Epithelial cell of alveolus of lung (primary cell): ENCODE data around the gene IL18R1. TPM values are rescaled to one million over a fixed set of nuclear protein-coding genes. Genes with fewer than 3 reads are reported as not detected.

Source experiments
- total RNA-seq: library from RNA; depleted of rRNA; stranded (reverse); fragments of >200 nt; gene quantifications from 2 replicates; pipeline ENCODE4 v1.2.1, GENCODE V29; 2015

The IL18R1 gene, protein sequence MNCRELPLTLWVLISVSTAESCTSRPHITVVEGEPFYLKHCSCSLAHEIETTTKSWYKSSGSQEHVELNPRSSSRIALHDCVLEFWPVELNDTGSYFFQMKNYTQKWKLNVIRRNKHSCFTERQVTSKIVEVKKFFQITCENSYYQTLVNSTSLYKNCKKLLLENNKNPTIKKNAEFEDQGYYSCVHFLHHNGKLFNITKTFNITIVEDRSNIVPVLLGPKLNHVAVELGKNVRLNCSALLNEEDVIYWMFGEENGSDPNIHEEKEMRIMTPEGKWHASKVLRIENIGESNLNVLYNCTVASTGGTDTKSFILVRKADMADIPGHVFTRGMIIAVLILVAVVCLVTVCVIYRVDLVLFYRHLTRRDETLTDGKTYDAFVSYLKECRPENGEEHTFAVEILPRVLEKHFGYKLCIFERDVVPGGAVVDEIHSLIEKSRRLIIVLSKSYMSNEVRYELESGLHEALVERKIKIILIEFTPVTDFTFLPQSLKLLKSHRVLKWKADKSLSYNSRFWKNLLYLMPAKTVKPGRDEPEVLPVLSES
- total RNA-seq, result 3.1 and 57.0 TPM in 2 replicates

DNA sequence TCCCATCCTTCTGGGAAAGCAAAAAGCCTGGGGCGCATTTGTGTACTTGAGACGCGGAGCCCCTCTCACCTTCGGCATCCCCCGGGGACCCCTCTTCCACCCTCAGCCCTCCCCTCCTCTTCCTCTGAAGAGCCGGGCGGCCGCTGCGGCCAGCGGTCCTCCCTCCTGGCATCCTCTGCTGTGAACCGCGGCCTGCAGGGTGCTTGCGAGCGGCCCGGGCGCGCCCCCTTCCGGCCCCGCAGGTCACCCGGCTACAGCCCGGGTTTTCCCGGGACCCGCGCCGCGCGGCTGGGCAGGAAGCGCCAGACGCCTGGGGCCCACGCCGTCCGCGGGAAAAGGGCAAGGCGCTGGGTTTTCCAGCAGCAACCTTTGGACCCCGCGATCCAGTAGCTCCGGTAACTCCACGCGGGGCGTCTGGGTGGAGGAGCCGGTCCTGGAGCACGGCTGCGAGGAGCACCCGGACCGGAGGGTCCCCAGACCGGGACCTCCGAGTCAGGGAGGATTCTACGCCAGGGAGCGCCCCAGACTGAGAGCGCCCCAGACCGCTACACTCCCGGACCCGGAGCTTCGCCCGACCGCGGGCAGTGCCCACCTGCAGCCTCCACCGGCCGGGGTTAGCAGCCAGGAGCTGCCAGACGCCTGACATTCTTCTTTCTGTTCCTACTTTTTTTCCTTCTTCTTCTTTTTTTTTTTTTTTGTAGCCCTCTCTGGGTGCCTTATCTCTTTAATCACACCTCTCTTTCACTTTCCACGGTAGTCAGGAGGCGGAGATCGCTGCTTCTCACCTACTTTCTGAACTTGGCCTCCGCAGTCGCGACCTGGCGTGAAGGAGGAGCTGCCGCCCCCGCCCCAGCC, at the start of gene IL18R1:
Gene IL18R1, plus strand, starts transcription at position 271 of the 855 bp plus-strand sequence. CDS start 6,865 bp downstream, outside the sequence.

DNA sequence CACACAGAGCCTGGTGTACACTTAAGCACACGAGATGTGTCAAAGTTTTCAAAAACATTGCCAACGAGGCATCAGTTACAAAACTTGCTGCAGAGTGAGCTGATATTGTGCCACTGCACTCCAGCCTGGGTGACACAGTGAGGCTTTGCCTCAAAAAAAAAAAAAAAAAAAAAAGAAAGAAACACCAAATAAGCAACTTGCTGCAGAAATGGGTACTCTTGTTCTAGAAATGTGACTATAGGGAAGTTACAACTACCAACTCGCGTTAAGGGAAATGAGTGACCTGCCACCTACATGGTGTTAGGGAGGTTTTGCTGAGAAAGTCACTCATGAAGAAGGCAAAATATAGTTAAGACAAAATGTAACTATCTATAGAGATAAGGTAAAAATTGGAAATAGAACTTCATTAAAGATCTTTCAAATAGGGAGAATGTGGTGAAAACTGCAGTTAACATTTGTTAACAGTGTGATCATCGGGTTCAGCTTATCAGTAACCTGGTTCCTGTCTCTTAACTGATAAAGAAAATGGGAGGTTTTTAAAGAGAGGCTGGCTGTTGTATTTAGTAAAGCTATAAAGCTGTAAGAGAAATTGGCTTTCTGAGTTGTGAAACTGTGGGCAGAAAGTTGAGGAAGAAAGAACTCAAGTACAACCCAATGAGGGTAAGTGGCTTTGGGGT, 44.5 kb upstream of the IL18R1 start, which contains the start of gene IL1RL1:
Gene IL1RL1, plus strand, starts transcription at position 600 of the 677 bp plus-strand sequence. CDS start 26,702 bp downstream, outside the sequence.

DNA sequence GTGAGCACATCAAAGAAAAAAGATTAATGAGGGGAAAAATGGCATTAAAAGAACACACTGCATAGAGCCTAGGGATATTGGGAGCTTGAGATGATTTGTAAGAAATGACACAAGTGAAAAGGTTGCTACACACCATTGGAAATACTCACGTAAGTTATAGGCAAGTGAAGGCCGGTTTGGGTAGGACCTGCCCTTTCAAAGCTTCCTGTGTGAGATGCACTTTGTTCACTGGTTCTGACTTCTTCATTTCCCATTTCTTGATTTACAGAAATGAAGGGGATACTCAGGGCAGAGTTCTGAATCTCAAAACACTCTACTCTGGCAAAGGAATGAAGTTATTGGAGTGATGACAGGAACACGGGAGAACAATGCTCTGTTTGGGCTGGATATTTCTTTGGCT, 67.3 kb downstream of the IL18R1 start, which contains the start of gene IL18RAP:
Gene IL18RAP, plus strand, starts transcription at position 251 of the 400 bp plus-strand sequence. Its CDS starts 118 bp downstream, at position 369.

Other genes starting within 250 kb of the IL18R1 start
- gene IL1R1, start 213.1 kb upstream of the IL18R1 start, total RNA-seq, result 30.5 and 377 TPM in 2 replicates
- 0.52 and 0.88 TPM in 2 replicates for gene IL1RL2, start 168.8 kb upstream of the IL18R1 start, total RNA-seq
- 2.1 and 108 TPM in 2 replicates for gene IL1RL1, start 44.2 kb upstream of the IL18R1 start, total RNA-seq
- 0.26 and 0.32 TPM in 2 replicates for gene IL18RAP, start 67.4 kb downstream of the IL18R1 start, total RNA-seq
- gene SLC9A4, start 117.4 kb downstream of the IL18R1 start, total RNA-seq, result not detected in 2 replicates